Neutrophil (primary cell): ENCODE data around the gene GPATCH4.

ENCODE experiments used
- H3K27ac ChIP-seq: fragments of 200-600 bp; sonication (generic); 2 replicates; pipeline ENCODE4 v1.5.1; 2016; ENCODE audit warnings: mild to moderate bottlenecking, moderate library complexity
- H3K27me3 ChIP-seq: fragments of 200-600 bp; sonication (generic); 2 replicates; pipeline ENCODE4 v1.6.0; 2016; ENCODE audit warnings: mild to moderate bottlenecking
- H3K36me3 ChIP-seq: fragments of 200-600 bp; sonication (generic); 2 replicates; pipeline ENCODE4 v1.5.1; 2017
- H3K4me1 ChIP-seq, 2 experiments: fragments of 200-600 bp in 1 of 2; sonication (generic) in 1 of 2; 1 replicate in 1 of 2; 2 replicates in 1 of 2; pipeline versions ENCODE4 v1.5.1 to v1.6.1; 2013 to 2016; ENCODE audit warnings: low read depth in 1 of 2, low read length in 1 of 2, mild to moderate bottlenecking in 1 of 2, moderate library complexity in 1 of 2; ENCODE audit not compliant: control insufficient read depth in 1 of 2, insufficient read depth in 1 of 2
- H3K4me3 ChIP-seq, 2 experiments: fragments of 200-600 bp in 1 of 2; sonication (generic) in 1 of 2; 1 replicate in 1 of 2; 2 replicates in 1 of 2; pipeline ENCODE4 v1.5.1; 2013 to 2016; ENCODE audit warnings: low read depth in 1 of 2, low read length in 1 of 2, mild to moderate bottlenecking in 1 of 2, moderate library complexity in 1 of 2
- H3K9me3 ChIP-seq: fragments of 200-600 bp; sonication (generic); 2 replicates; pipeline ENCODE4 v1.5.1; 2016
- CTCF ChIP-seq: fragments of 200-600 bp; sonication (generic); IDR thresholded peaks from 2 replicates; pipeline ENCODE4 v1.5.1; 2016; ENCODE audit warnings: antibody characterized with exemption

GPATCH4 gene

GRCh38 chr1:156565519-156565918, 35.8 kb downstream of the GPATCH4 start:
- Histone ChIP-seq H3K4me1 (no peaks in the 10 kb centered on the region), H3K27me3 (no peaks in the 10 kb centered on the region), H3K27ac (no peak overlapping the region), H3K9me3 (no peaks in the 10 kb centered on the region), H3K36me3 (peaks cover 75% of the 10 kb centered on the region), H3K4me3 (no peak overlapping the region)
- TF ChIP-seq CTCF: no peak

- peaks cover 78% of the 10 kb centered on the region for H3K36me3 ChIP-seq
- H3K27ac ChIP-seq: no peak overlapping the region
- TF ChIP-seq CTCF: no peak
- H3K9me3 ChIP-seq: no peaks in the 10 kb centered on the region
- H3K27me3 ChIP-seq: no peaks in the 10 kb centered on the region
- no peaks in the 10 kb centered on the region for H3K4me1 ChIP-seq
- no peak overlapping the region for H3K4me3 ChIP-seq
Observed at GRCh38 chr1:156560585-156561163, 40.6 kb downstream of the GPATCH4 start.

GRCh38 chr1:156559797-156560385, 41.4 kb downstream of the GPATCH4 start:
- no peak for TF ChIP-seq CTCF
- no peaks in the 10 kb centered on the region for H3K4me1 ChIP-seq
- peaks cover 76% of the 10 kb centered on the region for H3K36me3 ChIP-seq
- no peak overlapping the region for H3K4me3 ChIP-seq
- no peaks in the 10 kb centered on the region for H3K27me3 ChIP-seq
- no peaks in the 10 kb centered on the region for H3K9me3 ChIP-seq
- H3K27ac ChIP-seq: no peak overlapping the region

- H3K4me3 ChIP-seq: no peak overlapping the region
- H3K27ac ChIP-seq: no peak overlapping the region
- peaks cover 75% of the 10 kb centered on the region for H3K36me3 ChIP-seq
- H3K4me1 ChIP-seq: no peaks in the 10 kb centered on the region
- no peaks in the 10 kb centered on the region for H3K9me3 ChIP-seq
- TF ChIP-seq CTCF: no peak
- no peaks in the 10 kb centered on the region for H3K27me3 ChIP-seq
Observed at GRCh38 chr1:156559086-156559796, 42.0 kb downstream of the GPATCH4 start.

- Histone ChIP-seq H3K4me3 (no peak overlapping the region), H3K36me3 (peaks cover 57% of the 10 kb centered on the region), H3K27me3 (no peaks in the 10 kb centered on the region), H3K9me3 (no peaks in the 10 kb centered on the region), H3K27ac (no peak overlapping the region), H3K4me1 (peaks cover 0 to 2% of the 10 kb centered on the region in 2 experiments)
- no peak for TF ChIP-seq CTCF
Observed at GRCh38 chr1:156556354-156556753, 44.9 kb downstream of the GPATCH4 start.
